Muscle of leg (tissue), 11 donors: ENCODE data around the gene AFF1. TPM values are rescaled to one million over a fixed set of nuclear protein-coding genes. Genes with fewer than 3 reads are reported as not detected.
"Not testable (repeated sequence)": the region's sequence is repeated elsewhere in the genome, so short reads cannot be mapped to it uniquely, and the experiment has no call there.

Experiments used
- DNase-seq: peaks from one replicate; pipeline ENCODE4 v3.0.0; 2013
- H3K27ac ChIP-seq: one replicate; pipeline ENCODE4 v1.5.1; 2013; ENCODE audit warnings: mild to moderate bottlenecking, low read length, control low read depth
- H3K27me3 ChIP-seq: one replicate; pipeline ENCODE4 v1.6.1; 2013; ENCODE audit warnings: low read length; ENCODE audit not compliant: control insufficient read depth, insufficient read depth
- H3K36me3 ChIP-seq: one replicate; pipeline ENCODE4 v1.6.1; 2013; ENCODE audit warnings: low read length; ENCODE audit not compliant: control insufficient read depth, insufficient read depth
- H3K4me1 ChIP-seq: one replicate; pipeline ENCODE4 v1.6.1; 2013; ENCODE audit warnings: low read length; ENCODE audit not compliant: control insufficient read depth, insufficient read depth
- H3K4me3 ChIP-seq: one replicate; pipeline ENCODE4 v1.5.1; 2013; ENCODE audit warnings: low read length, control low read depth
- H3K9me3 ChIP-seq: replicated peaks from 2 replicates; pipeline ENCODE4 v1.6.1; 2013; ENCODE audit warnings: low read depth, low read length; ENCODE audit not compliant: control insufficient read depth
- WGBS: methylation state at CpG from one replicate; pipeline ENCODE4 v1.1.5; 2013; ENCODE audit warnings: missing lambda C conversion rate; ENCODE audit not compliant: insufficient coverage; 5-methylcytosine and 5-hydroxymethylcytosine counted together
- polyA plus RNA-seq, 8 donors: library from polyadenylated mRNA; unstranded; fragments of 120-200 nt; gene quantifications; one replicate each; pipeline versions ENCODE4 v1.2.1 to v1.2.3, GENCODE V29; 2013; ENCODE audit warnings: inconsistent platforms in 1 of 8, low replicate concordance in 1 of 8; ENCODE audit not compliant: insufficient read length in 8 of 8, insufficient read depth in 1 of 8
- total RNA-seq: library from RNA; stranded (reverse); fragments of 120-200 nt; gene quantifications from one replicate; pipeline ENCODE4 v1.2.4, GENCODE V29; 2013

Gene AFF1
- total and polyA plus RNA-seq, 9 donors: 12.2 to 19.6 (median 15.5) TPM

DNA sequence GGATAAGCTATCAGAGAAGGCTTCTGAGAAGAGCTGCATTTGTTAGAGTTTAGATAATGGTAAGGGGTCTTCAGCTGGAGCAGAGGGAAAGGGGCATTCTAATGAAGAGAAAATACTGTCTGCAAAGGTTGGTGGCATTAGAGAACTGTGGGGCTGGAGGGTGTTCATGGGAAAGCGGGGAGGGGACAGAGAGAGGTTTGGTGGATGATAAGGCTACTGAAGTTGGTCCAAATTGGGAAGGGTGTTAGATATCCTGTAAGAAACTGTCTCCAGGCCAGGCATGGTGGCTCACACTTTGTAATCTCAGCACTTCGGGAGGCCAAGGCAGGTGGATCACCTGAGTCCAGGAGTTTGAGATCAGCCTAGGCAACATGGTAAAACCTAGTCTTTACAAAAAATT lies 59.9 kb downstream of the AFF1 start:
- Histone ChIP-seq H3K4me1 (no peaks in the 10 kb centered on the region), H3K27me3 (no peaks in the 10 kb centered on the region), H3K27ac (no peak overlapping the region), H3K9me3 (no peaks in the 10 kb centered on the region), H3K36me3 (no peaks in the 10 kb centered on the region), H3K4me3 (no peak overlapping the region)
- WGBS: 80% methylated on average over 1 of the region's 2 CpGs
- no peak for DNase-seq

DNA sequence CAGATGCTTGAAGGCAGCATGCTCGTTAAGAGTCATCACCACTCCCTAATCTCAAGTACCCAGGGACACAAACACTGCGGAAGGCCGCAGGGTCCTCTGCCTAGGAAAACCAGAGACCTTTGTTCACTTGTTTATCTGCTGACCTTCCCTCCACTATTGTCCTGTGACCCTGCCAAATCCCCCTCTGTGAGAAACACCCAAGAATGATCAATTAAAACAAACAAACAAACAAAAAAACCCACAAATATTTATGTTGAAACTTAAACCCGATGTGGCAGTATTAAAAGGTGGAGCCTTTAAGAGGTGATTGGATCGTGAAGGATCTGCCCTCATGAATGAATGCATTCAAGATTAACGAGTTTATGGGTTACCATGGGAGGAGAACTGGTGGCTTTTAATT lies 61.7 kb downstream of the AFF1 start:
- not testable (repeated sequence) for H3K4me1 ChIP-seq, H3K9me3 ChIP-seq, H3K27me3 ChIP-seq, H3K27ac ChIP-seq, H3K4me3 ChIP-seq, H3K36me3 ChIP-seq, DNase-seq
- 70% methylated on average over 2 of the region's 6 CpGs for WGBS

DNA sequence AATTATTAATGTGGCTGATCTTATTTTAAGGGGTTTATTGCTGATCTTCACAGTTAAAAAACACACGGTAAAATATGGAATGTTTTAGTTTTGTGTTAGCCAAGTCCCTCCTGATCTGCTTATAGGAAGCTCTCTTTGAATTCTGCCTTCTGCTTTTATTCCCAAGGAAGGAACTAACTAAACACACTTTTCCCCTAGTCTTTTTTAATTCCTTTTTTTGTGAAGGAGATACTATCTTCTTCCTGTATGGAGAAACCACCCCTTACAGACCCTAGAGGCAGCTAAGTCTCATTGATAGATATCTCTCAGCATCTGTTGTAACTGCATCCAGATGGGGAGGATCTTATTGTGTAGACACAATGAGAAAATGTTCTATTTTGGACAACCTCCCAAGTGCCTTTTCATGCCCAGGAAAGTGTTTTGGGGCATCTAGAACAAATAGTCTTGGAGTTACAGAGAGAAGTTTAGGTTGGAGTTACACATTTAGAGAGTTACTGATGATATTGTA lies 64.4 kb downstream of the AFF1 start:
- DNase-seq: no peak
- no peaks in the 10 kb centered on the region for H3K36me3 ChIP-seq
- H3K4me1 ChIP-seq: no peaks in the 10 kb centered on the region
- H3K4me3 ChIP-seq: no peak overlapping the region
- H3K27ac ChIP-seq: no peak overlapping the region
- no peaks in the 10 kb centered on the region for H3K9me3 ChIP-seq
- no CpG with 5 or more reads among the region's 1 CpG for WGBS
- H3K27me3 ChIP-seq: no peaks in the 10 kb centered on the region

DNA sequence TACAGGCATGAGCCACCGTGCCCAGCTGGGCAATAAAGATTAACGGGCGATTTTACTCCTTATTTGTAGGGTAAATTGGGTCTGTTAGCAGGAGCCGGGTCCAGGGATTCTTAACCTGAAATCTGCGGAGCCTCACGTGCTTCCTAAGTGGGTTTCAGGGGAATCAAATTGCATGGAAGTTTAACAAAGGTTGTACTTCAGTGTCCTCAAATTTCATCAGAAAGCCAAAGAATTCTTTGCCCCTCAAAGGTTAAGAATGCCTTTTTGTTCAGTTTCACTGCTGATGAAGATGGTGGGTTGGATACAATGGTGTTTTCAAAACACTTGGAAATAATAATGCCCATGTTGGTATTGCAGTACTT lies 67.9 kb downstream of the AFF1 start:
- H3K27me3 ChIP-seq: no peaks in the 10 kb centered on the region
- no peak overlapping the region for H3K27ac ChIP-seq
- WGBS: 40% methylated on average over 1 of the region's 6 CpGs
- H3K36me3 ChIP-seq: no peaks in the 10 kb centered on the region
- DNase-seq: no peak
- no peaks in the 10 kb centered on the region for H3K9me3 ChIP-seq
- H3K4me1 ChIP-seq: peaks cover 6% of the 10 kb centered on the region
- no peak overlapping the region for H3K4me3 ChIP-seq

DNA sequence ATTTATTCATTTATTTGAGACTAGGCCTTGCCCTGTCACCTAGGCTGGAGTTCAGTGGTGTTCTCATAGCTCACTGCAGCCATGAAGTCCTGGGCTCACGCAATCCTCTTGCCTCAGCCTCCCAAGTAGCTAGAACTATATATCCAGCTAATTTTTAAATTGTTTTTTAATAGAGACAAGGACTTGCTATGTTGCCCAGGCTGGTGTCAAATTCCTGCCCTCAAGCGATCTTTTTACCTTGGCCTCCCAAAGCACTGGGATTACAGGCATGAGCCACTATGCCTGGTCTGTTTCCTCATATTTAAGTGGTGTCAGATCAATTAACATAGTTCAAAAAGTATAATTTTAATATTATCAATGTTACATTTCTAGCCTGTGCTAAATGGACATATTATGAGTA lies 68.5 kb downstream of the AFF1 start:
- no CpG with 5 or more reads among the region's 2 CpGs for WGBS
- DNase-seq: no peak
- H3K36me3 ChIP-seq: no peaks in the 10 kb centered on the region
- no peak overlapping the region for H3K4me3 ChIP-seq
- H3K27ac ChIP-seq: no peak overlapping the region
- no peaks in the 10 kb centered on the region for H3K9me3 ChIP-seq
- no peaks in the 10 kb centered on the region for H3K27me3 ChIP-seq
- peaks cover 6% of the 10 kb centered on the region for H3K4me1 ChIP-seq

DNA sequence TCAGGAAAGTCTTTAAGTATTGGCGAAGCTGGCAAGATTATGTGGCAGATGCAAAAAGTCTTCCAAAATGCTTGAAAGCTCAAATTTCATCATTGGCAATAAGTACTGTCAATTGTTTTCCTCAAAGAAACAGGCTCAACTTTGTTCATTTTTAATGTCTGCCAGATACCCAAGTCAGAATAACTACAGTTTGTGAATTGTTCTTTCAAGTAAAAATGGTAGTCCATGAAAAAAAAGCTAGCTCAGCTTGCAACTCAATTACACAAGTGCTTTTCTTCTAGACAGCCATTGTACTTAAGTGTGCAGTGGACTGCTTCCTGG lies 70.5 kb downstream of the AFF1 start:
- Histone ChIP-seq H3K36me3 (no peaks in the 10 kb centered on the region), H3K27me3 (no peaks in the 10 kb centered on the region), H3K9me3 (no peaks in the 10 kb centered on the region), H3K27ac (peak overlapping the region; percentile 99), H3K4me1 (peaks cover 8% of the 10 kb centered on the region), H3K4me3 (no peak overlapping the region)
- no peak for DNase-seq
- no CpG with 5 or more reads among the region's 1 CpG for WGBS

DNA sequence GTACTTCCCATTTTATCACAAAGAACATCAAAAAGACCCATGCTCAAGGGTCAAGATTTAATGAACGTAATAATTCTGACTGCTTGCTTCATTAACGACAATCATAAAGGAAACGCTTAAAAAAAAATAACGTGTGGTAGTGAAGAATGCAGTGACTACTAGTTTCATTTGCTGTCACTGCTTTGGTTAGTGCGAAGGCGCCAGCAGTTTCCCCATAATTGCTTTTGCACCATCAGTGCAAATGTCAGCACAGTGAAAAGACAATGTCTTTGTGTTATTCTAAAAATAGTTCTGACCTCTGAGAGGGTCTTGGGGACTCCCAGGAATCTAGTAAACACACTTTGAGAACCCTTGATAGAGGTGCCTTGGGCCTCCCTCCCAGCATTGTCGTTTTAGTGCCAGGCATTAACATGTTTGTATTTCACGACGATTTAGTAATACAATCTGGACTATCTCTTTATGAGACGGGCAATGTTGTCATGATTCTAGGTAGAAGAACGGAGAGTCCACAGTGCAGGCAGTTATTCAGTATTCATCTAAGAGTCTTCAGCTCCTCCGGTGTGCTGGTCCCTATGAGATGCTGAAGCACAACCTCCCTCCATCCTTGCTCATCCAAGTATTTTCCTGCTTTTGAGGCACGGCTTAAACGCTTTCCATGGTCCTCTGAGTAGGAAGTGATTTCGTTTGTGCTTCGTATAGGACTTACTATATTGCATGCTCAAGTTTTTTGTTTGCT lies 71.0 kb downstream of the AFF1 start:
- Histone ChIP-seq H3K27ac (peak overlapping the region; percentile 99), H3K36me3 (no peaks in the 10 kb centered on the region), H3K4me1 (peaks cover 8% of the 10 kb centered on the region), H3K9me3 (no peaks in the 10 kb centered on the region), H3K27me3 (no peaks in the 10 kb centered on the region), H3K4me3 (peak overlapping the region; percentile 83)
- DNase-seq: peak; percentile 36
- no CpG with 5 or more reads among the region's 16 CpGs for WGBS

DNA sequence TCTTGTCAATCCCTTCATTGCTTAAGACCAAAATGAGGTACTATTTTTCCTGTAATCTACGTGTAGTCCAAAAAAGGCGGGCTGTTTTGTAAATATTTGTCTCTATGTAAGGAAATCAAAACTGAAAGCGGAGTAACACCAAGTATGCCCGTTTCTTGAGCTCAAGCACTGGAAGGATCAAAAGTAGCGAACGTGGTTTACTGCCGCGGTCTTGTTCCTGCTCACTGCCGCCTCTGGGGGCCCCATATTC lies 71.5 kb downstream of the AFF1 start:
- peaks cover 8% of the 10 kb centered on the region for H3K4me1 ChIP-seq
- DNase-seq: no peak
- peak overlapping the region; percentile 83 for H3K4me3 ChIP-seq
- no peaks in the 10 kb centered on the region for H3K27me3 ChIP-seq
- 0% methylated on average over 8 of the region's 9 CpGs for WGBS
- H3K27ac ChIP-seq: peak overlapping the region; percentile 99
- H3K36me3 ChIP-seq: no peaks in the 10 kb centered on the region
- no peaks in the 10 kb centered on the region for H3K9me3 ChIP-seq

DNA sequence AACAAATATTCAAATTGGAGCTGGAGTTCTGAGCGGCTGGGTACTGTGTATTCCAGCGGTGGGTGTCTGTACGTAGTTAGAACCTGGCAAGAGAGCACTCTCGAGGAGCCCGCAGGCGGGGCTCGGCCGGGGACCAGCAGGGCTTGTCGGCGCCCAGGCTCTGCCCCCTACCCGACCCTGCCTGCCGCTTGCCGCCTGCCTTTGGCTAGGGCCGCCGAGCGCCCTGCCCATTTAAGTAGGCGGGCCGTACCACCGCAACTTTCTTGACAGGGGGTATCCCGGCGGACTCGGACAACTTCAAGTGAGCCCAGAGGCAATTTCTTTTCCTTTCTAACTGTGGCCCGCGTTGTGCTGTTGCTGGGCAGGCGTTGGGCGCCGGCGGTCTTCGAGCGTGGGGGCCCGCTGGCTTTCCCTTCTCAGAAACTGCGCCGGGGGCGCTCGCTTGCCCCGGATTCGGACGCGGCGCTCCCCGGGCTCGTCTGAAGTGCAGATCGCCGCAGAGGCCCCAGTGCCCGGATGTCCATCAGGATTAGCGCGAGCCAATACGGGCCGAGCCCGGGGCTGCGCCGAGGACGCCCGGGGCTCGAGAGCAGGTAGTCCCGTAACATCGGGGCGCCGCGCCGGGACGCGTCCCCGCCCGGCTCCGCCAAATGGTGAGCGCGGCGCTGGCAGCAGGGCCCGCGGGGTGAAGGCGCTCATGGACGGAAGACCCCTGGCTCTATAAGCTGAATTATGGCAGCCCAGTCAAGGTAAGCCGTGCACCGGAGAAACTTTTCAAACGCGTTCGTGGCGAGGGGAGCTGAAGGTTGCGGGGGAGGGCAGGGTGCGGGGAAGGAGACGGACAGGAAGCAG lies 72.1 kb downstream of the AFF1 start:
- under 1% methylated on average over 82 of the region's 82 CpGs for WGBS
- peaks cover 8% of the 10 kb centered on the region for H3K4me1 ChIP-seq
- H3K4me3 ChIP-seq: peak overlapping the region; percentile 83
- peak overlapping the region; percentile 99 for H3K27ac ChIP-seq
- no peaks in the 10 kb centered on the region for H3K36me3 ChIP-seq
- H3K27me3 ChIP-seq: no peaks in the 10 kb centered on the region
- peak; percentile 96 for DNase-seq
- H3K9me3 ChIP-seq: no peaks in the 10 kb centered on the region

DNA sequence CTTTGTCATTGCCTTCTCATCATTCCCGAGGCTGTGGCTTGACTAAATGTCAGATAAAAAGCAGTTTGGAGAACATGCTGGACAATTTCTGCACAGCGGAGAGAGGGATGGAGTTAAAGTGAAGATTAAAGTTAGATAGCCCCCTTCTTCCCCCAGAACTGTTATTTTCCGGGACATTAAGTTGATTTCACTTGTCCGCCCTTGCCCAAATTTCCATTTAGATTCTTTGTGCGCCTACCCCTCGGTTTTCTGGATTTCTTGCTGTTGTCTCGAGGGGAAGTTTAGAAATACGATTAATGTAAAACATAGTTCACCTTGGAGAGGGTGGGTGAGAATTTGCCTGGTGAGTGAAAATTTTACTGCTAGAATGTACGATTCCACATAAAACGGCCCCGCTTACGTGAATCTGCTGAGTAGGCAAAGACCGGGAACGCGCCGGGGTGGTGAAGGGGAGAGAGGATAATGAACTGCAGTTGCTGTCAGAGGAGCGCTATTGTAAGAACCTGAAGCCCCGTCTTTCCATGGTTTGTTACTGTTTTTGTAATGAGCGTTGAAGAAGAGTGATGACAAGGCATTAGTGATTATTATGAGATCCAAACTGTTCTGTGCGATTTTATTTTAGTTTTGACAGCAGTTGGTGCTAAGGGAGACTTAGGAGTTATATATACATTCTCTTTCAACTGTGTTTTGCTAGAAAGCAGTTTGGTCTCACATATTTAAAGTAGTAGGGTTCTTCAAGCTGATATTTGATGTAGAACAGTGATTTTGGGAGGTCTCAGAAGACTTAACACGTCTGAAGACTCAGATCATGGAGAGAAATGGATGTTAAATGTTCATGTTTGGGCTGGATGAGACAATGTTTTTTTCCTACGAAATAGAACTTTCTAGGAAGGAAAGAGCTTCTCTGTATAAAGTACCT lies 73.0 kb downstream of the AFF1 start:
- WGBS: 0% methylated on average over 15 of the region's 22 CpGs
- Histone ChIP-seq H3K9me3 (no peaks in the 10 kb centered on the region), H3K36me3 (no peaks in the 10 kb centered on the region), H3K27ac (peak overlapping the region; percentile 99), H3K4me1 (peaks cover 8% of the 10 kb centered on the region), H3K27me3 (no peaks in the 10 kb centered on the region), H3K4me3 (peak overlapping the region; percentile 83)
- peak; percentile 83 for DNase-seq
